Esophagus muscularis mucosa (tissue), 4 donors: Measurements from ENCODE around the gene PITPNM3.

ENCODE experiments used
- CTCF ChIP-seq, 3 experiments: fragments of 200-600 bp in 2 of 3; fragments of 450-650 bp in 1 of 3; sonication (generic) in 2 of 3; IDR thresholded peaks; one replicate each; pipeline ENCODE4 v1.5.1; 2017 to 2019; ENCODE audit warnings: antibody characterized with exemption in 3 of 3, mild to moderate bottlenecking in 2 of 3, moderate library complexity in 1 of 3
- EP300 ChIP-seq: sonication (generic); formaldehyde crosslinking; IDR thresholded peaks from one replicate; pipeline ENCODE4 v1.6.1; 2017; ENCODE audit warnings: antibody characterized with exemption
- POLR2A ChIP-seq: fragments of 450-650 bp; IDR thresholded peaks from one replicate; pipeline ENCODE4 v1.6.1; 2017; ENCODE audit warnings: antibody characterized with exemption, moderate library complexity, mild to moderate bottlenecking, low read depth

- no peak for TF ChIP-seq POLR2A
- TF ChIP-seq CTCF (IDR thresholded peaks at IDR 0.05) = no peak
- TF ChIP-seq EP300 = no peak
These were observed 17.8 kb upstream of the PITPNM3 start for GRCh38 chr17:6573982-6574686.
